ENCODE measurements around the gene C12orf75. TPM values are rescaled to one million over a fixed set of nuclear protein-coding genes. Genes with fewer than 3 reads are reported as not detected.

C12orf75 gene
- total and polyA plus RNA-seq, 10 of the 15 experiments (the other 5 are each of a cell fraction or from before 2014, with no cell fraction given), result 40.7 to 411 (median 159) TPM

GRCh38 chr12:105341010-105341409 lies 10.5 kb downstream of the C12orf75 start:
- no TSS peak for BruUV-seq (replicated peaks)
- WGBS (ENCODE audit: insufficient coverage, insufficient replicate concordance, low lambda C conversion rate, missing lambda C conversion rate), result 94% methylated on average over 2 of the region's 2 CpGs
- no peak for TF ChIP-seq DPF2 (IDR thresholded peaks at IDR 0.05)
- TF ChIP-seq SMC3 (IDR thresholded peaks at IDR 0.05; ENCODE audit: borderline replicate concordance, low read length), result no peak
- no peak for TF ChIP-seq CUX1 (IDR thresholded peaks at IDR 0.05; ENCODE audit: insufficient replicate concordance, low read depth, low read length)
- TF ChIP-seq RCOR1 (conservative IDR thresholded peaks at IDR 0.05; ENCODE audit: low read depth, low read length), result no peak
- no peak for TF ChIP-seq MEF2B (IDR thresholded peaks at IDR 0.05; ENCODE audit: partially characterized antibody, poor library complexity, severe bottlenecking)
- TF ChIP-seq TCF12 (IDR thresholded peaks at IDR 0.05; ENCODE audit: low read depth, low read length), result no peak
- no peak for TF ChIP-seq KDM1A (IDR thresholded peaks at IDR 0.05; ENCODE audit: borderline replicate concordance)
- no peak for TF ChIP-seq MAX (IDR thresholded peaks at IDR 0.05; ENCODE audit: low read depth, low read length)
- TF ChIP-seq BRCA1 (IDR thresholded peaks at IDR 0.05; ENCODE audit: low read depth, low read length), result no peak
- TF ChIP-seq BACH1 (IDR thresholded peaks at IDR 0.05; ENCODE audit: borderline replicate concordance), result no peak
- TF ChIP-seq MEF2A (IDR thresholded peaks at IDR 0.05; ENCODE audit: insufficient read depth, low read depth, low read length), result no peak
- TF ChIP-seq BCL3 (IDR thresholded peaks at IDR 0.05; ENCODE audit: borderline replicate concordance, insufficient read depth, low read depth, low read length, poor library complexity, severe bottlenecking), result no peak
- no peak for TF ChIP-seq SP1 (IDR thresholded peaks at IDR 0.05; ENCODE audit: low read depth, low read length)
- Histone ChIP-seq H3K9me3 (replicated peaks; ENCODE audit: control insufficient read depth, insufficient read depth, low read length) (peaks cover 16% of the 10 kb centered on the region), H3K27me3 (replicated peaks in 1 of 2; ENCODE audit: control insufficient read depth in 2 of 2, insufficient read depth in 2 of 2, low read length in 1 of 2) (no peaks in the 10 kb centered on the region), H4K20me1 (ENCODE audit: control insufficient read depth, insufficient read depth) (no peaks in the 10 kb centered on the region), H3K4me1 (ENCODE audit: control insufficient read depth, insufficient read depth, low read length) (peaks cover 5% of the 10 kb centered on the region), H3K79me2 (ENCODE audit: control insufficient read depth, insufficient read depth, low read length) (peaks cover 38% of the 10 kb centered on the region), H3K27ac (ENCODE audit: control insufficient read depth, insufficient read depth) (no peak overlapping the region), H2AFZ (ENCODE audit: control insufficient read depth, low read depth, low read length) (no peak overlapping the region), H3K36me3 (ENCODE audit: control insufficient read depth in 2 of 2, insufficient read depth in 2 of 2, low read length in 1 of 2) (no peaks in the 10 kb centered on the region; a peak in 2 of 4 replicates), H3K9ac (ENCODE audit: control insufficient read depth, insufficient read depth, low read length) (no peak overlapping the region), H3K4me2 (ENCODE audit: control insufficient read depth, insufficient read depth) (no peak overlapping the region; the same call in 1 of the 2 replicates), H3K4me3 (no peak overlapping the region)
- no peak for DNase-seq (ENCODE audit: low read depth, low spot score)
- ChIA-PET SMC1A (ENCODE audit: uncharacterized antibody, unreplicated experiment) (no interaction called here), RAD21 (ENCODE audit: unreplicated experiment) (no interaction called here), POLR2A (no interaction called here), CTCF (no interaction called here)
- in situ Hi-C loops (cut with MboI), result no loop called here
- intact Hi-C loops (cut with micrococcal nuclease; ENCODE audit: unreplicated experiment), result no loop called here
- no peak for FAIRE-seq
- ATAC-seq, result no peak
